Peyer's patch (tissue), 4 donors: ENCODE data around the gene NDC80. TPM values are rescaled to one million over a fixed set of nuclear protein-coding genes. Genes with fewer than 3 reads are reported as not detected.

ENCODE experiments used
- DNase-seq, 3 donors: peaks; one replicate each; pipeline ENCODE4 v3.0.0-alpha.2; 2017 to 2019
- H3K27ac ChIP-seq, 4 donors: fragments of 200-600 bp; sonication (generic); one replicate each; pipeline ENCODE4 v1.5.1; 2016 to 2019
- H3K27me3 ChIP-seq, 2 donors: fragments of 200-600 bp; sonication (generic); one replicate each; pipeline ENCODE4 v1.5.1; 2019
- H3K36me3 ChIP-seq, 3 donors: fragments of 200-600 bp; sonication (generic); one replicate each; pipeline ENCODE4 v1.5.1; 2016 to 2019
- H3K4me1 ChIP-seq, 4 donors: fragments of 200-600 bp; sonication (generic); one replicate each; pipeline ENCODE4 v1.5.1; 2016 to 2019
- H3K4me3 ChIP-seq, 4 donors: fragments of 200-600 bp; sonication (generic); 1 replicate in 3 of 4; 2 replicates in 1 of 4; pipeline ENCODE4 v1.5.1; 2016 to 2019; ENCODE audit warnings: mild to moderate bottlenecking in 1 of 4
- H3K9me3 ChIP-seq, 4 donors: fragments of 200-600 bp; sonication (generic); one replicate each; pipeline ENCODE4 v1.5.1; 2016 to 2019; ENCODE audit warnings: mild to moderate bottlenecking in 1 of 4
- POLR2A ChIP-seq, 2 donors: fragments of 450-650 bp; IDR thresholded peaks; one replicate each; pipeline ENCODE4 v1.5.1; 2017; ENCODE audit warnings: antibody characterized with exemption in 2 of 2, mild to moderate bottlenecking in 2 of 2, moderate library complexity in 2 of 2
- total RNA-seq, 4 donors: library from RNA; depleted of rRNA; stranded (reverse); fragments of >200 nt; gene quantifications; one replicate each; pipeline ENCODE4 v1.1.0, GENCODE V29; 2016
- TF ChIP-seq, protein P1 (sequence below), 6 experiments: fragments of 450-650 bp in 4 of 6; fragments of 200-600 bp in 2 of 6; sonication (generic) in 1 of 6; IDR thresholded peaks; one replicate each; pipeline ENCODE4 v1.5.1; 2017 to 2019; ENCODE audit warnings: antibody characterized with exemption in 6 of 6, mild to moderate bottlenecking in 3 of 6, moderate library complexity in 1 of 6

Gene NDC80
- total RNA-seq, 4 donors from 2014 or later, result 0.54 to 5.0 (median 2.6) TPM

DNA sequence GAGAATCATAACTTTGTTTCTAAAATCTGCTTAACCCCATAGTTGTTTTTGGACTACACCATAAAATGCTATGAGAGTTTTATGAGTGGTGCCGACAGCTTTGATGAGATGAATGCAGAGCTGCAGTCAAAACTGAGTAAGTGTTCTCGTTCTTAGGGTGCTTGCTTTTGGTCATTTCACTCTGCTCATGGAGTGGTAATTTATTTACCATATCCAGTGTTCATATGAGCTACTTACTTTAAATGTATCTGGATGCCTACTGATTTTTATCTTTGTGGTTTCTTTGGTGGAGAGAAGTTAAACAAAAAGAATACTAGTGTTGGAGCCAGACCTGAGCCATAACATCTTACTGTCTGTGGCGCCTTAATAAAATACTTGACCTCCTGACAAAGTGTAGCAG is 16.4 kb downstream of the NDC80 start:
- no peak overlapping the region for H3K27ac ChIP-seq
- H3K9me3 ChIP-seq, result no peaks in the 10 kb centered on the region
- no peak for TF ChIP-seq POLR2A (IDR thresholded peaks at IDR 0.05)
- TF ChIP-seq, protein P1, sequence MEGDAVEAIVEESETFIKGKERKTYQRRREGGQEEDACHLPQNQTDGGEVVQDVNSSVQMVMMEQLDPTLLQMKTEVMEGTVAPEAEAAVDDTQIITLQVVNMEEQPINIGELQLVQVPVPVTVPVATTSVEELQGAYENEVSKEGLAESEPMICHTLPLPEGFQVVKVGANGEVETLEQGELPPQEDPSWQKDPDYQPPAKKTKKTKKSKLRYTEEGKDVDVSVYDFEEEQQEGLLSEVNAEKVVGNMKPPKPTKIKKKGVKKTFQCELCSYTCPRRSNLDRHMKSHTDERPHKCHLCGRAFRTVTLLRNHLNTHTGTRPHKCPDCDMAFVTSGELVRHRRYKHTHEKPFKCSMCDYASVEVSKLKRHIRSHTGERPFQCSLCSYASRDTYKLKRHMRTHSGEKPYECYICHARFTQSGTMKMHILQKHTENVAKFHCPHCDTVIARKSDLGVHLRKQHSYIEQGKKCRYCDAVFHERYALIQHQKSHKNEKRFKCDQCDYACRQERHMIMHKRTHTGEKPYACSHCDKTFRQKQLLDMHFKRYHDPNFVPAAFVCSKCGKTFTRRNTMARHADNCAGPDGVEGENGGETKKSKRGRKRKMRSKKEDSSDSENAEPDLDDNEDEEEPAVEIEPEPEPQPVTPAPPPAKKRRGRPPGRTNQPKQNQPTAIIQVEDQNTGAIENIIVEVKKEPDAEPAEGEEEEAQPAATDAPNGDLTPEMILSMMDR (IDR thresholded peaks at IDR 0.05), result no peak
- no peaks in the 10 kb centered on the region for H3K27me3 ChIP-seq
- H3K4me1 ChIP-seq, result peaks cover 0 to 4% (median 0%) of the 10 kb centered on the region in 4 donors
- H3K36me3 ChIP-seq, result no peaks in the 10 kb centered on the region
- DNase-seq, result no peak
- no peak overlapping the region for H3K4me3 ChIP-seq

DNA sequence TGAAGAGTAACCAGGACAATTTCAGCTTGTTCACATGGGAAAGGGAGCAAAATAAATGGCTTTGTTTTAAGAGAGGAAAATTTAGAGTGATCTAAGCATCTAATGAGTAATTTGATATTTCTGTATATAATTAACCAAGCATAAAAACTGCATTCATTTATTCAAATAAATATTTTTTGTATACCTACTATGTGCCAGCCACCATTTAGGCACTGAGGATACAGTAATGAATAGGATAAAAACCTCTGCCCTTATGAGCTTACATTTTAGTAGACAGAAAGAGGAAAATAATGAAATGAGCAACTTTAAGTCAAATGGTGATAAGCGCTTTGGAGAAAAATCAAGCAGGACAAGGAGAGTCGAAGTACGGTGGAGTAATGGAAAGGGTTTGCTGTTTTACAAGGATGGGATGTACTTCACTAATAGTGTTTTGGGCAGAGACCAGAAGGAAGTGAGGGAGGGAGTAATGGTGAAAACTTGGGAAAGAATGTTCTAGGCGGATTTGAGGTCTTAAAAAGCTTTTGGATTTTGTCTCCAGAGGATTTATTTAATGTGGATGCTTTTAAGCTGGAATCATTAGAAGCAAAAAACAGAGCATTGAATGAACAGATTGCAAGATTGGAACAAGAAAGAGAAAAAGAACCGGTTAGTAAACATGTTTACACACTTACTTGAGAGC is 17.4 kb downstream of the NDC80 start:
- no peak for DNase-seq
- no peak for TF ChIP-seq POLR2A (IDR thresholded peaks at IDR 0.05)
- TF ChIP-seq, protein P1 (IDR thresholded peaks at IDR 0.05), result no peak
- no peaks in the 10 kb centered on the region for H3K36me3 ChIP-seq
- no peak overlapping the region for H3K4me3 ChIP-seq
- H3K27me3 ChIP-seq, result no peaks in the 10 kb centered on the region
- peaks cover 0 to 4% (median 0%) of the 10 kb centered on the region in 4 donors for H3K4me1 ChIP-seq
- no peaks in the 10 kb centered on the region for H3K9me3 ChIP-seq
- peak overlapping the region in 1 of 4 donors; percentile 27 for H3K27ac ChIP-seq

DNA sequence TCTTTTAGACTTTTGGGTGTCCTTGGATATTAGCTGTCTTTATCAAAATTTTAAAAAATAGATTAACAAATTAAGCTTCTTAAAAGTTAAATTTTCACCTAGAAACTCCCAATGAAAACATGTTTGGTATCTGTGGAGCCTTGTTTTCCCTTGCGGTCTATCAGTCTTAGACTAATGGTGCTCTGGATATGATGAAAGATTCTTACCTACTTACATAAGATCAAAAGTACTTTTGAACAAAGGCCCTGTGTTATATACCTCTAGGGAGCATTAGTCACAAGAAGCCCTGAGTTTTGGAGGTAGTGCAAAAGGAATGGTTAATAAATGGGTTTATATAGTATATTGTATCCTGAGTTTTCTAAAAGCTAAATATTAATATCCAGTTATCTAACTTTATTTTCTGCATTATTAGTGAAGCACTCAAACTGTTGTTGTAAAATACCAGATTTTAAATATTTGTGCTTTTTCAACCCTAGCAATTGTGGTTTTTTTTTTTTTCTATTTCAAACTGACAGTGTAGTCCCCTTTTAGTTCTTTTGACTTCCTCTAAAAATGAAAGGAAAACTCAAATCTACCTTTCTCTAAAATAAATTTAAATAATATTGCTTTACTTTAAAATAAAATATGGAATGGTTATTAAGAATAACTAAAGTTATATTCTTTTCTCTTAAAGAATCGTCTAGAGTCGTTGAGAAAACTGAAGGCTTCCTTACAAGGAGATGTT is 18.1 kb downstream of the NDC80 start:
- no peak for TF ChIP-seq POLR2A (IDR thresholded peaks at IDR 0.05)
- TF ChIP-seq, protein P1 (IDR thresholded peaks at IDR 0.05), result no peak
- H3K9me3 ChIP-seq, result no peaks in the 10 kb centered on the region
- peak overlapping the region in 3 of 4 donors; percentile 34 to 55 (median 43) for H3K27ac ChIP-seq
- H3K36me3 ChIP-seq, result no peaks in the 10 kb centered on the region
- peaks cover 0 to 4% (median 0%) of the 10 kb centered on the region in 4 donors for H3K4me1 ChIP-seq
- no peaks in the 10 kb centered on the region for H3K27me3 ChIP-seq
- DNase-seq, result no peak
- H3K4me3 ChIP-seq, result no peak overlapping the region

DNA sequence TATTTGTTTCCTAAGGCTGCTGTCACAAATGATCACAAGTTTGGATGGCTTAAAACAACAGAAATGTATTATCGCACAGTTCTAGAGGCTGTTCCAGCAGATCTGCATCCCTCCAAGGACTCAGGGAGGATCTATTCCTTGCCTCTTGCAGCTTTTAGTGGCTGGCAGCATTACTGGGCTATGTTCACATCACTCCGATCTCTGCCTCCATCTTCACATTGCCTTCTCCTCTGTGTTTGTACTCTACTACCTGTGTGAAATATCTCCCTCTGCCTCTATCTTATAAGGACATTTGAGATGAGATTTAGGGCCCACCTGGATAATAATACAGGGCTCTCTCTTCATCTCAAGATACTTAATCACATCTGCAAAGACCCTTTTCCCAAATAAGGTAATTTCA is 18.9 kb downstream of the NDC80 start:
- Histone ChIP-seq H3K27me3 (no peaks in the 10 kb centered on the region), H3K4me3 (no peak overlapping the region), H3K27ac (peak overlapping the region in 3 of 4 donors; percentile 34 to 55 (median 43)), H3K9me3 (no peaks in the 10 kb centered on the region), H3K36me3 (no peaks in the 10 kb centered on the region), H3K4me1 (peaks cover 0 to 4% (median 0%) of the 10 kb centered on the region in 4 donors)
- no peak for TF ChIP-seq POLR2A (IDR thresholded peaks at IDR 0.05)
- TF ChIP-seq, protein P1 (IDR thresholded peaks at IDR 0.05), result no peak
- DNase-seq, result no peak

DNA sequence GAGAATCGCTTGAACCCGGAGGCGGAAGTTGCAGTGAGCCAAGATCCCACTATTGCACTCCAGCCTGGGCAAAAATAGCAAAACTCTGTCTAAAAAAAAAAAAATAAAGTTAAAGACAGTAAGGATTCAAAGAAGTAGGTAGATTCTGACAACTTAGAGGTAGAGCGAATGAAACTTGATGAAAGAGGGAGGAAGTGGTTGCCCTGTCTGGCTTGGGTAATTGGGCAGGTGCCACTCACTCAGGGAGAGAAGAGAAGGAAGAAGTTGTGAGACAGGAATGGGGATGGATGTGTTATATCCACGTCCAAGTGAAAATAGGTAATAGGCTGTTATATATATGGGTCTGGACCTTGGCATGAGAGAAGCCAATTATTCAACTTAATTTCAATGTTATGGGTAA is 26.3 kb downstream of the NDC80 start:
- no peak overlapping the region for H3K27ac ChIP-seq
- H3K9me3 ChIP-seq, result no peaks in the 10 kb centered on the region
- DNase-seq, result no peak

More for the DNA sequence above, 26.3 kb downstream of the NDC80 start:
- no peaks in the 10 kb centered on the region for H3K27me3 ChIP-seq
- H3K4me1 ChIP-seq, result no peaks in the 10 kb centered on the region
- no peaks in the 10 kb centered on the region for H3K36me3 ChIP-seq
- no peak overlapping the region for H3K4me3 ChIP-seq
- no peak for TF ChIP-seq POLR2A (IDR thresholded peaks at IDR 0.05)
- TF ChIP-seq, protein P1 (IDR thresholded peaks at IDR 0.05), result no peak
